ENCODE data around the gene TMCO1. TPM values are rescaled to one million over a fixed set of nuclear protein-coding genes. Genes with fewer than 3 reads are reported as not detected.

TMCO1 gene
- total and polyA plus RNA-seq, 2 of the 13 experiments (the other 11 are each of a cell fraction or from before 2014, with no cell fraction given), result 106 to 119 TPM

- TF ChIP-seq ZNF766 (CRISPR knock-in tag; IDR thresholded peaks at IDR 0.05; ENCODE audit: borderline replicate concordance), result 0 out of 2 replicates have a peak, but pooled peaks have one; percentile 41
- TF ChIP-seq ZSCAN25 (CRISPR knock-in tag; IDR thresholded peaks at IDR 0.05), result 0 out of 2 replicates have a peak, but pooled peaks have one; percentile 50
- peak; percentile 70 for TF ChIP-seq ZNF143 (CRISPR knock-in tag; IDR thresholded peaks at IDR 0.05)
- no peak for TF ChIP-seq IRF2 (CRISPR knock-in tag; IDR thresholded peaks at IDR 0.05)
- TF ChIP-seq MXD4 (CRISPR knock-in tag; IDR thresholded peaks at IDR 0.05), result peak; percentile 86; the same call in 1 of the 2 replicates
- no peak for TF ChIP-seq CREBL2 (CRISPR knock-in tag; IDR thresholded peaks at IDR 0.05; ENCODE audit: borderline replicate concordance)
- no peak for TF ChIP-seq PITX1 (CRISPR knock-in tag; IDR thresholded peaks at IDR 0.05)
- no peak for TF ChIP-seq AKNA (CRISPR knock-in tag; IDR thresholded peaks at IDR 0.05; ENCODE audit: borderline replicate concordance)
- peak; percentile 22; the same call in 1 of the 2 replicates for TF ChIP-seq ATF2 (CRISPR knock-in tag; IDR thresholded peaks at IDR 0.05)
- TF ChIP-seq SNAPC4 (CRISPR knock-in tag; IDR thresholded peaks at IDR 0.05), result peak; percentile 78
- TF ChIP-seq PLRG1 (conservative IDR thresholded peaks at IDR 0.05), result no peak
- TF ChIP-seq FOXP4 (CRISPR knock-in tag; IDR thresholded peaks at IDR 0.05), result peak; percentile 40
- TF ChIP-seq ZNF563 (CRISPR knock-in tag; IDR thresholded peaks at IDR 0.05), result peak; percentile 88; the same call in 1 of the 2 replicates
- peak; percentile 59; the same call in 1 of the 2 replicates for TF ChIP-seq ZNF768 (CRISPR knock-in tag; IDR thresholded peaks at IDR 0.05)
- peak; percentile 93 for TF ChIP-seq ZFY (CRISPR knock-in tag; IDR thresholded peaks at IDR 0.05)
These were observed 70.5 kb downstream of the TMCO1 start, which contains the start of gene ALDH9A1 (continued) for GRCh38 chr1:165697881-165698760.

Measured in HepG2 (cell line).